Stimulated activated CD8-positive, alpha-beta memory T cell treated with anti-CD3 and anti-CD28 coated beads, Interleukin-7, amount 100 ng/mL, for 24 hours (primary cell): ENCODE data around the gene PIP5K1B.
"Not testable (repeated sequence)": the region's sequence is repeated elsewhere in the genome, so short reads cannot be mapped to it uniquely, and the experiment has no call there.

Source experiments
- DNase-seq: peaks from one replicate; pipeline ENCODE4 v3.0.0-alpha.2; 2020; ENCODE audit warnings: low read depth

The PIP5K1B gene, protein sequence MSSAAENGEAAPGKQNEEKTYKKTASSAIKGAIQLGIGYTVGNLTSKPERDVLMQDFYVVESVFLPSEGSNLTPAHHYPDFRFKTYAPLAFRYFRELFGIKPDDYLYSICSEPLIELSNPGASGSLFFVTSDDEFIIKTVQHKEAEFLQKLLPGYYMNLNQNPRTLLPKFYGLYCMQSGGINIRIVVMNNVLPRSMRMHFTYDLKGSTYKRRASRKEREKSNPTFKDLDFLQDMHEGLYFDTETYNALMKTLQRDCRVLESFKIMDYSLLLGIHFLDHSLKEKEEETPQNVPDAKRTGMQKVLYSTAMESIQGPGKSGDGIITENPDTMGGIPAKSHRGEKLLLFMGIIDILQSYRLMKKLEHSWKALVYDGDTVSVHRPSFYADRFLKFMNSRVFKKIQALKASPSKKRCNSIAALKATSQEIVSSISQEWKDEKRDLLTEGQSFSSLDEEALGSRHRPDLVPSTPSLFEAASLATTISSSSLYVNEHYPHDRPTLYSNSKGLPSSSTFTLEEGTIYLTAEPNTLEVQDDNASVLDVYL

DNA sequence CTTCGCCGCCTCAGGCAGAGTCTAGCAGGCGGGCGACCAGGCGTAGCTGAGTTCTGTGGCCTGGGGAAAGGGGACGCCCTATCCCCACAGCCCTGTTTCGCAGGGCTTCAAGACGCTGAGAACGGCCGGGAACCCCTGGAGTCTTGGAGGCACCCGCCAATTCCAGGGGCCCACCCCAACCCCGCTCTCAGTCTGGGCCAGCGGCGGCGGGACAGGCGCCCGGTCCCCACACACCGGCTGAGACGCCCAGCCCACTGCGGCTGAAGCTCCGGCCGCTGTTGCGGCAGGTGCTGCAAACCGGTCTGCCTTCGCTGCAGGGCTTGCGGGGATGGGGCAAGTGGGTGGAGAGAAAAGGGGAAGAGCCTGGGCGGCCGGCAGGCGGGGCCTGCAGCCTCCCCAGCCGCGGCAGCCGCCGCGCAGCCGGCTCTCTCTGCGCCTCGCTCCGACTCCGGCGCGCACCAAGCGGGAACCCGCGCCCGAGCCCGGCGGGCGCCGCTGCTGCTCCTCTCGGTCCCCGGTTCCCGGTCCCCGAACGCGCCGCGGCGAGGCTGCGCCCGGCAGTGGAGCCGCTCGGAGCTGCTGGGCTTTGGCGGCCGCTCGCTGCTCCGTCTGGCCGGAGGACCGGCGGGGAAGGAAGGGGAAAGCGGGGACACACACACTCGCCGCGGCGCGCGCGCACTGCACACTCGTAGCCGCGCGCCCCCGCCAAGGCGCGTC is at the start of gene PIP5K1B:
TSS of gene PIP5K1B (plus strand) at position 427 of the 717 bp plus-strand sequence. CDS start 117,375 bp downstream, outside the sequence.
- DNase-seq, result no peak

- no peak for DNase-seq
These were observed 41.0 kb upstream of the PIP5K1B start for GRCh38 chr9:68664036-68664435.

DNA sequence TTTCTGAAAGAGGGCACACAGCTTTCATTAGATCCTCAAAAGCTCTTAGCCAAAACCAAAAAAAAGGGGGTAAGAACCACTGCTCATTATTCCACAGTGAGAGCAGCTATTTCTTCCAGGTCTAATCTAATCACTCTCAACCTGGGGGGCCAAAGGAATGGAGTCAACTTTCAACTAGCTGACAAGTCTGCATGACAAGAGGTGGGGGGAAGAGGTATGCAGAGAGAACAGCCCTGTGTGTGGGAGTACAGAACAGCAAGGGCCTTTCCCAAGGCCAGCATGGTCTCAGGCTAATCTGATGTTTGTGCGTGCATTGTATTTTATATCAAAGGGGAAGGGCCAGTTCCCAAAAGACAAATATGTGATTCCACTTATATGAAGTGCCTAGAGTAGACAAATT is 36.9 kb upstream of the PIP5K1B start:
- DNase-seq, result no peak

DNA sequence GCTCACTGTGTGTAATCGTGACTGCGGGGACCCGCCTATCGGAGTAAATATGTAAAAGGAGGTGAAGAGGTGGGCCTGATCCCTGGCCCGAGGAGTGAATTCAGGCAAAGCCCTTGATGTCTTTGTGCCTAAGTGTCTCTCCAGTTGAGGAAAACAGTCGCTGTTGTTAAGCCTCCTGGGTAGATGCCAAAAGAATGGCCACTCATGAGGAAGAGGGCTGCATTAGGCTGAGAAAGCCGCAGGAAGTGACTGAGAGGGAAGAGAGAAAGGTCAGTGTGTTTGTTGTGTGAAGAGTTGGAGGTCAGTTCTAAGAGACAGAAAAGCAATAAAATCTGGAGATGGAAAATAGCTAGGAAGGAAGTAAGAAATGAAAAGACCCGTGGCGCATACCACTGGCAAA is 35.8 kb upstream of the PIP5K1B start:
- DNase-seq, result no peak

GRCh38 chr9:68672215-68672614 is 32.8 kb upstream of the PIP5K1B start:
- DNase-seq, result no peak

DNA sequence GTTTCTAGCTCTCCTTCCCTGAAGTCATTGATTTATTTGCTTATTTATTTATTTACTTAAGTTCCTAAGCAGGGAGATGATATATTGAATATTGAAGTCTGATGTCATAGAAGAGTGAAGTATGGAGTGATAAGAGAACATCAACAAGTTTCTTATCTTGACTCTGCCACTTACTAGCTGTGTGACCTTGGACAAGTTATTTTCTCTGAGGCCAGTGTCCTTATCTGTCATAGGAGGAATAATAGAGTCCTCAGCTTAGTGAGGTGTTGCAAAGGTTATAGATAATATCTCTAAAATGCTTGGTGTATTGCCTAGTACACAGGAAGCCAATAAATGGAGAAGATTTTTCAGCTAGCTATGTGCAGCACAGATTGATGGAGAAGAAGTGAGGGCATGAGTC is 32.4 kb upstream of the PIP5K1B start:
- no peak for DNase-seq

DNA sequence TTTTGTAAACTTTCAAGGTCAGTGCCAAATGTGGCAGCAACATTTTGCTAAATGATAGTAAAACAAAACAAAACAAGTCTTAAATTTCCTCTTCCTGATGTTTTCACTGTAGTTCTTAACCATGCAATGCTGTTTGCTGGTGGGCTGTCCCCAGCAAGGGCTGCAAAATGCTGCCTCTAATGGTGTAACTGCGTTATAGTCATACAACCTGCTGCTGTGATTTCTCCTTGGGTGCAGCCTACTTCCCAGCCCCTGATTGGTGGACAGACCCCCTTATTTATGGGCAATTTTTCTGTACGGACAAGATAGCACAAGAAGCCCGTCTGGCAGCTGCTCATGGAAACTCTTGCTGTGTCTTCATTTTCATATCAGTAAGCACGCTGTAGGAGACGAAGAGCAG is 26.6 kb upstream of the PIP5K1B start:
- DNase-seq, result no peak

DNA sequence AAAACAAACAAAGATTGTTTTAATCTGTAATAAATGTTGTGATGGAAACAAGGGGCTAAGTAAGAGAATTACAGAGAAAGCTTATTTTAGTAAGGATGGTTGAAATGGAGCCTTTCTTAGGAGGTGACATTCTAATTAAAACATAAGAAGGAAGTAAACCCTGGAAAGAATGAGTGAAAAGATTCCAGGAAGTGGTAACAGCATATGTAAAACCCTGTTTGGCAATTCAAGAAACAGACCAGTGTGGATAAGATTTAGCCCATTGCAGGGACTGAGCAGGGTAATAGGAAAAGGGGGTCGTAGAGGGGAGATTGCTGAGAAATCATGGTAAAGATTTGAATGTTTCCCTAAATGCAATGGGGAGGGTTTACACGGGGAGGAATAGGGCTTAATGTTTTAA is 21.6 kb upstream of the PIP5K1B start:
- DNase-seq, result no peak

GRCh38 chr9:68685213-68685612 is 19.8 kb upstream of the PIP5K1B start:
- DNase-seq, result no peak

DNA sequence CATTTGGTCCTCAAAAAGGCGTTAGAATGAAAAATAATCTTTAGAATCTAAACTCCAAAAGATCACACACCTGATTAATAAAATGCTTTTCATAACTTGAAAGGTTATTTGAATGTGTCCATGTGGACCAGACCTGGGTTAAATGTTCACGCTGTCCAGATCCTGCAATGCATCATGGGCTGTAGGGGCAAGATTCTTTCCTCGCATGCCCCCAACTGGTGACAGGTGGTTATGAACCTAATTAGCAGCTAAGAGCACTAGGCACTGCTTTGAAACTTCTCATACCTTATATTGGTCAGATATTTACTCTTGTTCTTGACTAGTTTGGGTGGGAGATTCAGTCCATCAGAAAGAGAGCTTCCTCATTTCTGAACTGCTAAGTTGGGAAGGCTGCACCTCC is 19.3 kb upstream of the PIP5K1B start:
- no peak for DNase-seq

DNA sequence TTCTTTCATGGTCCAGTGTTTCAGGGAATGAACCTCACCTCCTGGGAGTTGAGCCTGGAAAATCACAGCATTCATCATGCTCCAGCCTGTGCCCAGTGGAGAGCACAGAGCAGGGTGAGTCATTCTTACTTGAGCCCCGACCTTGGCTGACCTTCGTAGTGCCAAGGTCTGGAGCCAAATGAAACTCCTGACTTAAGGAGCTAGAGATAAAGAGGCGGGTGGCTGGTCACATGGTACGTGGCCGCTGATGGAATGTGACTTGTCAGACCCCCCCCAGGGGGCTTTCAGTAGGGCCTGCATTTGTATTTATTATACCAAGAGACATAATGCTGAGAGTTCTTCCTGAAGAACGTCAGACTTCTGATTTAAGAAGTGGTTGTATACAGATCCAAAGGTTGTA is 15.0 kb upstream of the PIP5K1B start:
- DNase-seq, result no peak

GRCh38 chr9:68692519-68692918 is 12.5 kb upstream of the PIP5K1B start:
- no peak for DNase-seq

GRCh38 chr9:68694125-68694524 is 10.9 kb upstream of the PIP5K1B start:
- DNase-seq, result no peak

GRCh38 chr9:68697851-68698250 is 7.2 kb upstream of the PIP5K1B start:
- DNase-seq, result no peak

GRCh38 chr9:68698943-68699509 is 6.0 kb upstream of the PIP5K1B start:
- no peak for DNase-seq

DNA sequence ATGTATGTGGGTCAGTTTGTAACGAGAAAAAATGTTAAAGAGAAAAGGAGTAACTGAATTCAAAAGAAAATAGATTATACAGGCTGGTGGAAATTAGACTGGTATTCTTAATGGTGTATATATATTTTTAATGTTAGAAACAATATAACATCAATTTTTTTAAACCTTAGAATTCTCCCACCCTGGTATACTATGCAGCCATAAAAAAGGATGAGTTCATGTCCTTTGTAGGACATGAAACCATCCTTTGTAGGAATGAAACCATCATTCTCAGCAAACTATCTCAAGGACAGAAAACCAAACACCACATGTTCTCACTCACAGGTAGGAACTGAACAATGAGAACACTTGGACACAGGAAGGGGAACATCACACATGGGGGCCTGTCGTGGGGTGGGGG is 5.4 kb upstream of the PIP5K1B start:
- DNase-seq, result not testable (repeated sequence)

GRCh38 chr9:68702493-68702892 is 2.5 kb upstream of the PIP5K1B start:
- DNase-seq, result no peak

- DNase-seq, result no peak
These were observed 1.4 kb upstream of the PIP5K1B start for GRCh38 chr9:68703672-68704071.

GRCh38 chr9:68704498-68704813 is 584 bp upstream of the PIP5K1B start:
- no peak for DNase-seq

DNA sequence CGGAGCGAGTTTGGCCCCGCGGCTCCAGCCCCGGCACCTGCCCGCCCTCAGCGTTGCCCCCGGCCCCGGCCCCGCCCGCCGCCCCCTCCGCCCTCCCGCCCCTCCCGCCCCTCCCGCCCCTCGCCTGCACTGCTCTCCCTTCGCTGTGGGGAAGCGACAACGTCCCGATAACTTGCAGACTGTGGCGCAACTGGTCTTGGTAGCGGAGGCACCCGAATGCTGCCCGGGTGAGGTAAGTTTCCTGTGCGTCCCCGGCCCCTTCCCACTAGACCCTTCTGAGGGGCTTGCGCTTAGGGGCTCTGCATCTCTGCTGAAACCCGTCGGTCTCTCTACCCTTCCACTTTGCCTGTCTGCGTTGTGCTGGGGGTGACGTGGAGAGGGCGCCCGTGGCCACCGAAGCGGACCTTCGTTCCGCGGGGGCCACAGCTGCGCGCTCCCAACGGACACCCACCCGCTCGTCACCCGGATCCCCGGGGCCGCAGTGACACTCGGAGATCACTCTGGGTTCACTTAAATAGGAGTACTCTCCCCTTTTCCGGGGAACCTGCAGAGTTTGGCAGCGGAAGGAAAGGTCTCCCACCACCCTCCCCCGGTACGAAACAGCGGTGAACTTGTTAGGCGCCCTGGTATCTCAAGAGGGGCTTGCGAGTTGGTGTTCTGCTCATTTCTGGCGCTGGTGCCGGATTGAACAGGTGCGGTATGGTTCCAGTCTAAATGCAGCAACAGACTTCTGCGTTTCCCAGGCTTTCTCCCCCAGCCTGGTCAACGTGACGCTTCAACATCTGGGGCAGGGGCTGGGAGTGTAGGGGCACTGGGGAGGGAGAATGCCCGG is 707 bp downstream of the PIP5K1B start:
- no peak for DNase-seq

- no peak for DNase-seq
These were observed 1.5 kb downstream of the PIP5K1B start for GRCh38 chr9:68706363-68707201.
